Vagina (tissue), 2 donors: ENCODE measurements around the gene GJC2.

Source experiments
- POLR2A ChIP-seq, 2 donors: fragments of 450-650 bp; IDR thresholded peaks; one replicate each; pipeline ENCODE4 v1.6.1; 2017; ENCODE audit warnings: antibody characterized with exemption in 2 of 2, mild to moderate bottlenecking in 2 of 2, moderate library complexity in 2 of 2
- TF ChIP-seq, protein P1 (sequence below), 3 experiments: fragments of 450-650 bp in 2 of 3; fragments of 200-600 bp in 1 of 3; sonication (generic) in 1 of 3; IDR thresholded peaks; one replicate each; pipeline ENCODE4 v1.5.1; 2017 to 2019; ENCODE audit warnings: antibody characterized with exemption in 3 of 3, mild to moderate bottlenecking in 2 of 3, moderate library complexity in 2 of 3

DNA sequence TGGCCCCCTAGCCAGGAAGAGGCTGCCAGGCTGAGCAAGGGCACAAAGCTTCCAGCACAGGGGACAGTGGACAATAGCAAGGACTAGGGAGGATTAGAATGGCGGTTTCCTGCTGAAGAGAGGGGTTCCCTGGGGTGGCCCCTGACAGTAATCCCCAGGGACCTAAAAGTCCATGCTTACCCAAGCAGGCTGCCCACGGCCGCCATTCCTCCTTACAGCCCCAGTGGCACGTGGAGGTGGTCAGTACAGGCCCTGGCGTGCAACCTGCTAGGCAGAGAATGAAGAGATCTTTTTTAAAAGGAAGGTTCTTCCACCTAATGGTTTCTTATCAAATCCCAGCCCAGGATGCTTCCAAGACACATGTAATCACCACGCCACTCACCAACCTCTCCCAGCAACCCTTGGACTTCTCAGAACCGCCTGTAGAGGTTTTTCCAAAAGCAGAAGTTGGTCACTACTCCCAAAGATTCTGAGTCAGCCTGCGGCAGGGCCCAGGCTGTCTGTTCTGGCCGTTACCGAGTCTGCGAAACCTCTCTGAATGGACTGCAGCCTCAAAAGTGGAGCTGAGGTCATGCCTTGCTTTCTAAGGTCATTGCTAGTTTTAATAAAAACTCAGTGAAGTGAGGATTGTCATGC is 41.6 kb upstream of the GJC2 start:
- TF ChIP-seq, protein P1, sequence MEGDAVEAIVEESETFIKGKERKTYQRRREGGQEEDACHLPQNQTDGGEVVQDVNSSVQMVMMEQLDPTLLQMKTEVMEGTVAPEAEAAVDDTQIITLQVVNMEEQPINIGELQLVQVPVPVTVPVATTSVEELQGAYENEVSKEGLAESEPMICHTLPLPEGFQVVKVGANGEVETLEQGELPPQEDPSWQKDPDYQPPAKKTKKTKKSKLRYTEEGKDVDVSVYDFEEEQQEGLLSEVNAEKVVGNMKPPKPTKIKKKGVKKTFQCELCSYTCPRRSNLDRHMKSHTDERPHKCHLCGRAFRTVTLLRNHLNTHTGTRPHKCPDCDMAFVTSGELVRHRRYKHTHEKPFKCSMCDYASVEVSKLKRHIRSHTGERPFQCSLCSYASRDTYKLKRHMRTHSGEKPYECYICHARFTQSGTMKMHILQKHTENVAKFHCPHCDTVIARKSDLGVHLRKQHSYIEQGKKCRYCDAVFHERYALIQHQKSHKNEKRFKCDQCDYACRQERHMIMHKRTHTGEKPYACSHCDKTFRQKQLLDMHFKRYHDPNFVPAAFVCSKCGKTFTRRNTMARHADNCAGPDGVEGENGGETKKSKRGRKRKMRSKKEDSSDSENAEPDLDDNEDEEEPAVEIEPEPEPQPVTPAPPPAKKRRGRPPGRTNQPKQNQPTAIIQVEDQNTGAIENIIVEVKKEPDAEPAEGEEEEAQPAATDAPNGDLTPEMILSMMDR (IDR thresholded peaks at IDR 0.05) = no peak
- no peak for TF ChIP-seq POLR2A (IDR thresholded peaks at IDR 0.05)
